ENCODE measurements around the gene AS3MT.

The AS3MT gene

GRCh38 chr10:102859911-102860310 is 9.4 kb upstream of the AS3MT start:
- H3K4me3 ChIP-seq (ENCODE audit: control insufficient read depth, low read depth, low read length): no peak overlapping the region
- no peak for DNase-seq (ENCODE audit: low read depth)
- no peak for TF ChIP-seq CTCF (IDR thresholded peaks at IDR 0.05; ENCODE audit: control insufficient read depth, insufficient read depth, low read depth, low read length, missing control alignments)

GRCh38 chr10:102863660-102864059 is 5.6 kb upstream of the AS3MT start:
- H3K4me3 ChIP-seq (ENCODE audit: control insufficient read depth, low read depth, low read length): no peak overlapping the region
- no peak for TF ChIP-seq CTCF (IDR thresholded peaks at IDR 0.05; ENCODE audit: control insufficient read depth, insufficient read depth, low read depth, low read length, missing control alignments)
- no peak for DNase-seq (ENCODE audit: low read depth)

GRCh38 chr10:102865620-102866019 is 3.6 kb upstream of the AS3MT start:
- DNase-seq (ENCODE audit: low read depth): no peak
- H3K4me3 ChIP-seq (ENCODE audit: control insufficient read depth, low read depth, low read length): no peak overlapping the region
- TF ChIP-seq CTCF (IDR thresholded peaks at IDR 0.05; ENCODE audit: control insufficient read depth, insufficient read depth, low read depth, low read length, missing control alignments): no peak

- no peak for DNase-seq (ENCODE audit: low read depth)
- no peak overlapping the region; the same call in 1 of the 2 replicates for H3K4me3 ChIP-seq (ENCODE audit: control insufficient read depth, low read depth, low read length)
- TF ChIP-seq CTCF (IDR thresholded peaks at IDR 0.05; ENCODE audit: control insufficient read depth, insufficient read depth, low read depth, low read length, missing control alignments): no peak
Observed at GRCh38 chr10:102868911-102869257, 386 bp upstream of the AS3MT start.

- no peak for TF ChIP-seq CTCF (IDR thresholded peaks at IDR 0.05; ENCODE audit: control insufficient read depth, insufficient read depth, low read depth, low read length, missing control alignments)
- no peak for DNase-seq (ENCODE audit: low read depth)
- no peak overlapping the region for H3K4me3 ChIP-seq (ENCODE audit: control insufficient read depth, low read depth, low read length)
Observed at GRCh38 chr10:102870221-102870620, 951 bp downstream of the AS3MT start.

GRCh38 chr10:102872163-102872562 is 2.9 kb downstream of the AS3MT start:
- no peak for DNase-seq (ENCODE audit: low read depth)
- H3K4me3 ChIP-seq (ENCODE audit: control insufficient read depth, low read depth, low read length): no peak overlapping the region
- TF ChIP-seq CTCF (IDR thresholded peaks at IDR 0.05; ENCODE audit: control insufficient read depth, insufficient read depth, low read depth, low read length, missing control alignments): no peak

GRCh38 chr10:102876747-102877153 is 7.5 kb downstream of the AS3MT start:
- no peak for TF ChIP-seq CTCF (IDR thresholded peaks at IDR 0.05; ENCODE audit: control insufficient read depth, insufficient read depth, low read depth, low read length, missing control alignments)
- H3K4me3 ChIP-seq (ENCODE audit: control insufficient read depth, low read depth, low read length): no peak overlapping the region
- DNase-seq (ENCODE audit: low read depth): no peak
